HG02970 (cell line): ENCODE results near the gene RMND5B.
"Not testable (repeated sequence)": the region's sequence is repeated elsewhere in the genome, so short reads cannot be mapped to it uniquely, and the experiment has no call there.

ENCODE experiments used
- ATAC-seq: cut with Tn5 transposase; IDR thresholded peaks from one replicate; pipeline ENCODE4 v1.9.1; 2021; ENCODE audit warnings: mild to moderate bottlenecking, moderate library complexity, moderate number of reproducible peaks; ENCODE audit not compliant: unreplicated experiment, low FRiP score

RMND5B gene

DNA sequence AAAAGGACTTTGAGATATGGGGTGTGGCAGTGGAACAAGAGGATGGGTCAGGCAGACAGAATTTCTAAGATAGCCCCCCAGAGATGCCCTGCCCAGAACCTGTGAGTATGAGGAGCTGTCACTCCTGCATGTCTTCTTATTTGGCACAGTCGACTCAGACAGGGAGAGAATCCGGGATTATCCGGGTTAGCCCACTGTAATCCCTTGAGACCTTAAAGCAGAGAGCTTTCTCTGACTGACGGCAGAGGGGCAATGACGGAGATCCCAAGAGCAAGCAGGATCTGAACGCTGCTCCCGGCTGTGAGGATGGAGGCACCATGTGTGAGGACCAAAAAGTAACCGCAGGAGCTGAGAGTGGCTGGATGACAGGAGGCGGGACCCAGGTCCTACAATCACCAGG is 31.7 kb downstream of the RMND5B start:
- ATAC-seq = no peak

- peak; percentile 80 for ATAC-seq
Measured at GRCh38 chr5:178163772-178164735, 33.2 kb downstream of the RMND5B start.

GRCh38 chr5:178165581-178165980 is 34.8 kb downstream of the RMND5B start:
- no peak for ATAC-seq

DNA sequence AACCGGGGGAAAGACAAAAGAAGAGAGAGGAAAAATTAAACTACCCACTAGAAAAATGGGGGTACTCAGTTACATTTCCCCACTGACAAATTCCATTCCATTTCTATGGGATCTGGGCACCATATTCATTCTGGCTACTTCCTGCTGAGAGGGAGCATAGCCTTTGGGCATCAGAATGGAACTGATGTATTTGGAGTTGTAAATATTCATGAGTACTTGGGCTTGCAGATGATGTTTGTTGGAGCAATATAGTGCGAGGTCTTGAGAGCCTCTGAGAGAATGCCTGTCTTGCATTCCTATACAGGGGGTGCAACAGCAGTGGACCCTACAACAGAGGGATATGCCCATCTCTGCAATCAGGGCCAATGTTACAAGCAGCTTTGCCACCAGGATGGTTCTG is 39.6 kb downstream of the RMND5B start:
- no peak for ATAC-seq

DNA sequence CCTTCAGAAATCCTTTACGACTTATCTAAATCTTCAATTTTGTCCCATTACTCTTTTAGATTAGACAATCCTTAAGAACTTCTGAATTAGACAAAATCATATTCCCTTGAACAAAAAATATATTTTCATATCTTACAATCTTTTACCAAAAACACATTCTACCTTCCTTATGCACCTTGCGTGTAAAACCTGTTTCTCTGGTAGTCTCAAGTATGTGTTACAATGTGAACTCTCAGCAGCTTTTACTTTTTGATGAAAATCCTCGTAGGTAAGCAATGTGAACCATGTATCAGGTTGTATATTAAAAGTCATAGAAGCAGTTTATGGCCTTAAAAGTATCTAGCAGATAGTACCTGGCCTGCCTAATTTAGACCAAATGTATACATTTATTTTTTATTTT is 43.6 kb downstream of the RMND5B start:
- no peak for ATAC-seq

- ATAC-seq = no peak
Measured at GRCh38 chr5:178176791-178177190, 46.0 kb downstream of the RMND5B start.

DNA sequence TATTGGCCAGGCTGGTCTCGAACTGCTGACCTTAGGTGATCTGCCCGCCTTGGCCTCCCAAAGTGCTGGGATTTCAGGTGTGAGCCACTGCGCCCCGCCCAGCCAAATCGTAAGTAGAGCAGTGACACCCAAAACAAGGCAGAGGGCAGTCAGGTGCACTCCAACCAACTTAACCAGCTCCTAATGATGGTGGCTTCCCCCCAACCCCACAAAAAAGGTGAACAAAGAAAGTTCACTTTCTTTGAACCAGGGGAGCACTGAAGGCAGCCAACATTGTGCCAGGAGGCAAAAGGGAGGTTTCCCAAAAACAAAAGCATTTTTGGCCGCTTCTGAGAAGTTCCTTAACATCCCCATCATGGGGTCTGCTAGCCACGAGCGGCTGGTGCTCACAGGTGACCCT is 46.8 kb downstream of the RMND5B start:
- no peak for ATAC-seq

GRCh38 chr5:178180141-178180863 is 49.5 kb downstream of the RMND5B start:
- no peak for ATAC-seq

GRCh38 chr5:178182158-178182876 is 51.5 kb downstream of the RMND5B start:
- ATAC-seq = no peak

DNA sequence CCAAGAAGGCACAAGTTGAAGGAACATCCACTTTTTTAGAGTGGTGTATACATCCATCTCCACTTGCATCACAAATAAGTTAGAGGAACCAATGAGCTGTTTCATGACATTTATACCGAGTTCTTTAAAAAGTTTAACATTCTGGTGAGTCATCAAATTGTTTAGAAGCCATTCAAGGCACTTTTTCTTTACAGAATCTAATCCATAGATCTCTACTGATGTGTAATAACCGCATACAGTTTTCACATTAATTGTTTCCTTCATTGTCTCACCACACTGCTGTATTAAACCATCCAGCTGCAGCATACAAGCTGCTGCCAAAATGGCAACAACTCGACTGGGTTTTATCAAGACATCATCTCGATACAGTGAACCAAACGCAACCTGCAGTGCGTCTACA is 55.6 kb downstream of the RMND5B start:
- no peak for ATAC-seq

GRCh38 chr5:178187014-178187413 is 56.2 kb downstream of the RMND5B start, which contains the start of gene GMCL2:
GMCL2 (minus strand) TSS chr5:178187371; CDS start chr5:178187299, 72 bp downstream.
- ATAC-seq = no peak

DNA sequence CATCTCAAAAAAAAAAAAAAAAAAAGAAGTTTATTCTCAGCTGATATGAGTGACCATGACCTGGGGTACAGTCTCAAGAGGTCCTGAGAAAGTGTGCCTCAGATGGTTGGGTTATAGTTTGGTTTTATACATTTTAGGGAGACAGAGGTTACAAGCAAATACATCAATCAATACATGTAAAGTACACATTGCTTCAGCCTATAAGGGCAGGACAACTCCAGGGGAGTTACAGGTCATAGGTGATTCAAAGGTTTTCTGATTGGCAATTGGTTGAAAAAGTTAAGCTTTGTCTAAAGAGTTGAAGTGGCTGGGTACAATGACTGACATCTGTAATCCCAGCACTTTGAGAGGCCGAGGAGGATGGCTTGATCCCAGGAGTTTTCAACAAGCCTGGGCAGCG is 58.6 kb downstream of the RMND5B start:
- no peak for ATAC-seq

DNA sequence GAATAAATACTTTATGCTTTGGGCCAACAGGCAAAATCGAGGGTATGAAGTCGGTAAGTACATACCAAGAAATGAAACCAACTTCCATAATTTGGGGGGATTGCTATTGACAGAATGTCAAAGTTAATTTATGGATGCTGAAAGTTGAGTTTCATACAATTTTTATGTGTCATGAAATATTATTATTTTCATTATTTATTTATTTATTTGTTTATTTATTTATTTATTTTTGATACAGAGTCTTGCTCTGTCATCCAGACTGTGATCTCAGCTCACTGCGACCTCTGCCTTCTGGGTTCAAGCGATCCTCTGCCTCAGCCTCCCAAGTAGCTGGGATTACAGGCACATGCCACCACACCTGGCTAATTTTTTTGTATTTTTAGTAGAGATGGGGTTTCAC is 60.8 kb downstream of the RMND5B start:
- no peak for ATAC-seq

DNA sequence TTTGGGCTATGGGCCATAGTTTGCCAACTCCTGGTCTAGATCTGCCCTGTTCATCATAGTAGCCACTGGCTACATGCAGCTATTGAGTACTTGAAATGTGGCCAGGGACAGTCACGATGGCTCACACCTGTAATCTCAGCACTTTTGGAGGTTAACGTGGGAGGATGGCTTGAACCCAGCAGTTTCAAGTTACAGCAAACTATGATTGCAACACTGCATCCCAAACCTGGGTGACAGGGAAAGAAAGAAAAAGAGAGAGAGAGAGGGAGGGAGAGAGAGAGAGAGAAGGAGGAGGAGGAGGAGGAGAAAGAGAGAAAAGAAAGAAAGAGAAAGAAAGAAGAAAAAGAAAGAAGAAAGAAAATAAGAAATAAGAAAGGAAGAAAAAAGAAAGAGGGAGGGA is 61.4 kb downstream of the RMND5B start:
- no peak for ATAC-seq

- no peak for ATAC-seq
Measured at GRCh38 chr5:178192787-178193186, 62.0 kb downstream of the RMND5B start.

- ATAC-seq = no peak
Measured at GRCh38 chr5:178193251-178193809, 62.5 kb downstream of the RMND5B start.

DNA sequence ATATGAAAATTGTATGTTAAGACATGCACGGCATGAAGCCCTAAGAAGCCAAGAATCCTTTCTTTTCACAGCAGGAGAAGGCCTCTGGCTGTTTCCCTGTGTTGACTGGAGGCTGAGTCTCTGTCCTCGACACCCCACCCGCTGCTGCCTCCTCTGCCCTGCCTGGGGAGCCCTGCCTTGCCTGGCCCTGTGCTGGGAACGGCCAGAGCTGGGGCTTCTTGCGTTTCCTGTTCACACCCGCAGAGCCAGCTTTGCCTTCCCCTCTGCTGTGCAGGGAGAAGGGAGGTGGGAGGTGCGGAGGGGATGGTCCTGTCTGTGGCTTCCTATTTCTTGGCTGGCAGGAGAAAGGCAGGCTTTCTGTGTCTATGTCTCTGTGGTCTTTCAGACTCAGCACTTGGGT is 63.2 kb downstream of the RMND5B start:
- ATAC-seq = no peak

DNA sequence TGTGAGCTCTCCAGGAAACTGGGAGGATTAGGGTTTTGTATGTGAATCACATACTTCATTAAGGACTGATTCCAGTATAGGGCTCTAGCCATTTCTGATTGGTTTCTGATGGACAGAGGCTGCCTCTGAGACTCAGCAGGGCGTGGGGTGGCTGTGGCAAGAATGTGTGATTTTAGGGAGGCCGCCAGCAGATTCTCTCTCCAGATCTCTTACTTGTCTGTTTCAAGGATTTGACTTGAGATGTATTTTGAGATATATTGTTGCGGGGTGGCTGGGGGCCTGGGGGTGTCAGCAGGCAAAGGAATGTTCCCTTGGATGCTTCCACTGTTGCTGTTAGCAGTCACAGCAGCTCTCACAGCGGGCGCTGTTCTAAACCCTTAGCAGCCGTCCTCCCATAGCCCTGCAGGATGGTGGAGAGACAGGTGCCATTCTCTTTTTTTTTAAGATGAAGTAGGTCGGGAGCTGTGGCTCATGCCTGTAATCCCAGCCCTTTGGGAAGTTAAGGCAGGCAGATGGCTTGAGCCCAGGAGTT is 65.5 kb downstream of the RMND5B start:
- no peak for ATAC-seq

GRCh38 chr5:178196986-178197385 is 66.2 kb downstream of the RMND5B start:
- ATAC-seq = no peak

GRCh38 chr5:178198151-178198550 is 67.3 kb downstream of the RMND5B start:
- ATAC-seq = not testable (repeated sequence)
